PFSK-1 (cell line): ENCODE results near the gene CACNG7.

Experiments used
- FOXP2 ChIP-seq: optimal IDR thresholded peaks from 2 replicates; pipeline ENCODE3; 2011; ENCODE audit warnings: borderline replicate concordance, control low read depth, inconsistent platforms; ENCODE audit not compliant: insufficient read depth; ENCODE audit errors: extremely low read length, extremely low read depth
- POLR2AphosphoS5 ChIP-seq: IDR thresholded peaks from 2 replicates; pipeline ENCODE4 v1.6.1; 2012; ENCODE audit warnings: low read depth, mild to moderate bottlenecking, control low read depth, low read length, moderate library complexity

DNA sequence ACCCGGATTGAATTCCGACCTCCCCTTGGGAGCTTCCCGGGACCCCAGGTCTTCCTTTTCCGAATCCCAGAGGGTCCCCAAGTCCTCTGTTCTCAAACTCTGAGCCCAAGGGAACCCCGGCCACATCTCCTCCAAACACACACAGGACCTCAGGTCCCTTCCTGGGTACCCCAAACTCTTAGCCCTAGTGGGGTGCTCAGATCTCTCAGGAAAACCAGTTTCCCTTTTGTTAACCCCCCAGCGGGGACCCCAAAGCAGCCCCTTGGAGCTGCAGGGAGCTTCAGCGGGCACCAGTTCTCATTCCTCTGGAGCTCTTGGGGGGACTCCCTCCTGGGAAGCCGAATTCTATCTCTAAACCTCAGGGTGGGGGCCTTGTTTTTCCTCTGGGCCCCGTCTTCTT lies 83.1 kb downstream of the CACNG7 start:
- TF ChIP-seq POLR2AphosphoS5 (no peak), FOXP2 (no peak)
